ENCODE results near the gene DYNC2H1. TPM values are rescaled to one million over a fixed set of nuclear protein-coding genes. Genes with fewer than 3 reads are reported as not detected.

The DYNC2H1 gene
- total RNA-seq, 3 donors from 2014 or later, result 2.3 to 12.4 (median 5.0) TPM

DNA sequence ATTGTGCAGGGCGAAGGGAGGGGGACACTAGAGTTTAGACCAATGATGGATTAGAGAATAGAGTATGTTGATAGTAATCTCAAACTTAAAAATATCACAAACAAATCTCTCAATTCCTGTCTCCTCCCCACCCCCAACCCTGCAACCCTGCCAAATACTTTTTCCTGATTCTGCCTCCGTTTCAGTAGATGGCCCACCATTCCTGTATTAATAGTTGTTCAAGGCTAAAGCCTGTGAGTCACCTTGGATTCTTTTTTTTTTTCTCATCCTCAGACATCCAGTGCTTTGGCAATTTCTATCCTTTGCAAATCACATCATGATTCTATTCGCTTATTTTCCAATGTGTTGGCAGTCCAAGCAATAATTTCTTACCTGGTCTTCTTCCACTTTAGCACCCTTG is 207.9 kb downstream of the DYNC2H1 start:
- no peaks in the 10 kb centered on the region for H3K4me1 ChIP-seq (ENCODE audit: low read depth)
- H3K36me3 ChIP-seq (ENCODE audit: low read depth), result no peaks in the 10 kb centered on the region
- no peaks in the 10 kb centered on the region for H3K9me3 ChIP-seq
- TF ChIP-seq, protein P1, sequence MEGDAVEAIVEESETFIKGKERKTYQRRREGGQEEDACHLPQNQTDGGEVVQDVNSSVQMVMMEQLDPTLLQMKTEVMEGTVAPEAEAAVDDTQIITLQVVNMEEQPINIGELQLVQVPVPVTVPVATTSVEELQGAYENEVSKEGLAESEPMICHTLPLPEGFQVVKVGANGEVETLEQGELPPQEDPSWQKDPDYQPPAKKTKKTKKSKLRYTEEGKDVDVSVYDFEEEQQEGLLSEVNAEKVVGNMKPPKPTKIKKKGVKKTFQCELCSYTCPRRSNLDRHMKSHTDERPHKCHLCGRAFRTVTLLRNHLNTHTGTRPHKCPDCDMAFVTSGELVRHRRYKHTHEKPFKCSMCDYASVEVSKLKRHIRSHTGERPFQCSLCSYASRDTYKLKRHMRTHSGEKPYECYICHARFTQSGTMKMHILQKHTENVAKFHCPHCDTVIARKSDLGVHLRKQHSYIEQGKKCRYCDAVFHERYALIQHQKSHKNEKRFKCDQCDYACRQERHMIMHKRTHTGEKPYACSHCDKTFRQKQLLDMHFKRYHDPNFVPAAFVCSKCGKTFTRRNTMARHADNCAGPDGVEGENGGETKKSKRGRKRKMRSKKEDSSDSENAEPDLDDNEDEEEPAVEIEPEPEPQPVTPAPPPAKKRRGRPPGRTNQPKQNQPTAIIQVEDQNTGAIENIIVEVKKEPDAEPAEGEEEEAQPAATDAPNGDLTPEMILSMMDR (IDR thresholded peaks at IDR 0.05), result no peak
- no peak overlapping the region for H3K4me3 ChIP-seq
- no peak for DNase-seq
- no peak for ATAC-seq
- intact Hi-C loops (cut with DNase I, micrococcal nuclease), result no loop called here

- TF ChIP-seq, protein P1 (IDR thresholded peaks at IDR 0.05), result no peak
- DNase-seq (no peak), ATAC-seq (no peak)
- intact Hi-C loops (cut with DNase I, micrococcal nuclease), result no loop called here
- no peak overlapping the region for H3K4me3 ChIP-seq
- no peaks in the 10 kb centered on the region for H3K36me3 ChIP-seq (ENCODE audit: low read depth)
- H3K9me3 ChIP-seq, result no peaks in the 10 kb centered on the region
- H3K4me1 ChIP-seq (ENCODE audit: low read depth), result no peaks in the 10 kb centered on the region
These were observed 213.6 kb downstream of the DYNC2H1 start for GRCh38 chr11:103322821-103323220.

DNA sequence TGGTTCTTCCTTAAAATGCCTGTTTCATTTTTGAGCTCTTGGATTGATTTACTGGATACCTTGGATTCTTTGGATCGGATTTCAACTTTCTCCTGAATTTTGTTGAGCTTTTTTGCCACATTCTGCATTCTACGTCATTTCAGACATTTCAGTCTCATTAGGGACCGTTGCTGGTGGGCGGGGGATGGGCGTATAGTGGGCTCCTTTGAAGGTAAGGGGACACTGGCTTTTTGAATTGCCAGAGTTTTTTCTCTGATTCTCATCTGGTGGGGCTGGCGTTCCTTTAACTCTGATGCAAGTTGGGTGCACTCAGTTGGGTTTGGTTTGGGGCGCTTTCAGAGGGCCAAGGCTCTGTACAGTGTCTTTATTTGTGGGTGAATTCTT is 216.5 kb downstream of the DYNC2H1 start:
- Histone ChIP-seq H3K4me1 (ENCODE audit: low read depth) (no peaks in the 10 kb centered on the region), H3K4me3 (no peak overlapping the region), H3K9me3 (no peaks in the 10 kb centered on the region), H3K36me3 (ENCODE audit: low read depth) (no peaks in the 10 kb centered on the region)
- intact Hi-C loops (cut with DNase I, micrococcal nuclease), result no loop called here
- no peak for DNase-seq
- TF ChIP-seq, protein P1 (IDR thresholded peaks at IDR 0.05), result no peak
- ATAC-seq, result no peak

- Histone ChIP-seq H3K9me3 (no peaks in the 10 kb centered on the region), H3K4me3 (no peak overlapping the region), H3K4me1 (ENCODE audit: low read depth) (no peaks in the 10 kb centered on the region), H3K36me3 (ENCODE audit: low read depth) (no peaks in the 10 kb centered on the region)
- TF ChIP-seq, protein P1 (IDR thresholded peaks at IDR 0.05), result peak; percentile 31
- ATAC-seq (peak; percentile 88), DNase-seq (peak in 2 of 3 donors; percentile 48 to 67)
- intact Hi-C loops (cut with DNase I, micrococcal nuclease), result no loop called here
These were observed 217.0 kb downstream of the DYNC2H1 start for GRCh38 chr11:103326070-103326794.

GRCh38 chr11:103327721-103328120 is 218.5 kb downstream of the DYNC2H1 start:
- intact Hi-C loops (cut with DNase I, micrococcal nuclease), result no loop called here
- ATAC-seq (no peak), DNase-seq (no peak)
- H3K36me3 ChIP-seq (ENCODE audit: low read depth), result no peaks in the 10 kb centered on the region
- TF ChIP-seq, protein P1 (IDR thresholded peaks at IDR 0.05), result no peak
- H3K9me3 ChIP-seq, result no peaks in the 10 kb centered on the region
- no peaks in the 10 kb centered on the region for H3K4me1 ChIP-seq (ENCODE audit: low read depth)
- H3K4me3 ChIP-seq, result no peak overlapping the region

Measured in mucosa of descending colon (tissue), 3 donors.